HUES64 (cell line): ENCODE data around the gene BCAM.
A peak's percentile ranks its signal among the peaks of the same experiment; 100 is the strongest.

Experiments
- H3K27ac ChIP-seq: 2 replicates; pipeline ENCODE4 v1.7.0; 2013; ENCODE audit warnings: low read depth, low read length, inconsistent platforms
- H3K27me3 ChIP-seq: 2 replicates; pipeline ENCODE4 v1.6.1; 2013; ENCODE audit warnings: mild to moderate bottlenecking, low read length; ENCODE audit not compliant: insufficient read depth
- H3K36me3 ChIP-seq: 2 replicates; pipeline ENCODE4 v1.6.1; 2013; ENCODE audit warnings: mild to moderate bottlenecking, low read length; ENCODE audit not compliant: insufficient read depth
- H3K4me1 ChIP-seq: 2 replicates; pipeline ENCODE4 v1.6.1; 2013; ENCODE audit warnings: mild to moderate bottlenecking, low read length, moderate library complexity; ENCODE audit not compliant: insufficient read depth
- H3K4me3 ChIP-seq: 2 replicates; pipeline ENCODE4 v1.5.1; 2013; ENCODE audit warnings: mild to moderate bottlenecking, low read length, moderate library complexity
- H3K9ac ChIP-seq: 2 replicates; pipeline ENCODE4 v1.6.1; 2013; ENCODE audit warnings: mild to moderate bottlenecking, low read depth, low read length
- H3K9me3 ChIP-seq: 2 replicates; pipeline ENCODE4 v1.6.1; 2013; ENCODE audit warnings: low read depth, low read length; ENCODE audit not compliant: insufficient read depth
- WGBS: fragments of 150-250, 120-280 bp; methylation state at CpG from one replicate; pipeline ENCODE4 v1.1.7; 2013; ENCODE audit warnings: missing lambda C conversion rate; 5-methylcytosine and 5-hydroxymethylcytosine counted together

Gene BCAM

GRCh38 chr19:44810234-44811121 lies 1.6 kb downstream of the BCAM start:
- Histone ChIP-seq H3K9ac (no peak overlapping the region), H3K27ac (no peak overlapping the region)
- 67% methylated on average over 10 of the region's 13 CpGs for WGBS

DNA sequence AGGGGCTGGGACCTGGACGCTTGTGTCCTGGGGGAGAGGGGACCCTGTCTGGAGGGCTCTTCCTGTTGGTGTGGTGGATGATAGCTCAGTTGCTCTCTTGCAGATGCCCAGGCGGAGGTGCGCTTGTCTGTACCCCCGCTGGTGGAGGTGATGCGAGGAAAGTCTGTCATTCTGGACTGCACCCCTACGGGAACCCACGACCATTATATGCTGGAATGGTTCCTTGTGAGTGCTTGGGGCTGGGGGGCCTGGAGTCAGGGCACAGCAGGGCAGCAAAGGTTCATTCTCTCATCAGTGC lies 2.2 kb downstream of the BCAM start:
- H3K4me3 ChIP-seq: no peak overlapping the region
- peaks cover 18% of the 10 kb centered on the region for H3K4me1 ChIP-seq
- peaks cover 24% of the 10 kb centered on the region for H3K36me3 ChIP-seq
- H3K9me3 ChIP-seq: no peaks in the 10 kb centered on the region
- peaks cover 5% of the 10 kb centered on the region; the same call in 1 of the 2 replicates for H3K27me3 ChIP-seq
- no peak overlapping the region for H3K27ac ChIP-seq
- WGBS: 92% methylated on average over 7 of the region's 7 CpGs
- no peak overlapping the region for H3K9ac ChIP-seq

More at GRCh38 chr19:44810234-44811121, 1.6 kb downstream of the BCAM start:
- Histone ChIP-seq H3K27me3 (peaks cover 5% of the 10 kb centered on the region; the same call in 1 of the 2 replicates), H3K4me3 (peak overlapping the region; percentile 30; the same call in 1 of the 2 replicates), H3K9me3 (no peaks in the 10 kb centered on the region), H3K36me3 (peaks cover 23% of the 10 kb centered on the region), H3K4me1 (peaks cover 18% of the 10 kb centered on the region)

DNA sequence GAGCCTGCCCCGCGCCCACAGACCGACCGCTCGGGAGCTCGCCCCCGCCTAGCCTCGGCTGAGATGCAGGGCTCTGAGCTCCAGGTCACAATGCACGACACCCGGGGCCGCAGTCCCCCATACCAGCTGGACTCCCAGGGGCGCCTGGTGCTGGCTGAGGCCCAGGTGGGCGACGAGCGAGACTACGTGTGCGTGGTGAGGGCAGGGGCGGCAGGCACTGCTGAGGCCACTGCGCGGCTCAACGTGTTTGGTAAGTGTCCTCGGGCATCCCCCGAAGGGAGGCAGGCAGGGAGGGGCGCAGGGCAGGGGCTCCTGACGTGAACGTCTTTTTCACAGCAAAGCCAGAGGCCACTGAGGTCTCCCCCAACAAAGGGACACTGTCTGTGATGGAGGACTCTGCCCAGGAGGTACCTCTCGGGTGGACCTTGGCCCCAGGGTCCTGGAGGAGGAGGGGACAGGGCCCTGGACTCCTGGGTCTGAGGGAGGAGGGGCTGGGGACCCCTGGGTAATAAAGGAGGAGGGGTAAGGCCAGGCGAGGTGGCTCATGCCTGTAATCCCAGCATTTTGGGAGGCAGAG lies 3.3 kb downstream of the BCAM start:
- Histone ChIP-seq H3K4me3 (no peak overlapping the region), H3K4me1 (peaks cover 18% of the 10 kb centered on the region), H3K9ac (no peak overlapping the region), H3K27ac (no peak overlapping the region), H3K27me3 (peaks cover 5% of the 10 kb centered on the region; the same call in 1 of the 2 replicates), H3K9me3 (no peaks in the 10 kb centered on the region), H3K36me3 (peaks cover 24% of the 10 kb centered on the region)
- WGBS: 92% methylated on average over 28 of the region's 28 CpGs

DNA sequence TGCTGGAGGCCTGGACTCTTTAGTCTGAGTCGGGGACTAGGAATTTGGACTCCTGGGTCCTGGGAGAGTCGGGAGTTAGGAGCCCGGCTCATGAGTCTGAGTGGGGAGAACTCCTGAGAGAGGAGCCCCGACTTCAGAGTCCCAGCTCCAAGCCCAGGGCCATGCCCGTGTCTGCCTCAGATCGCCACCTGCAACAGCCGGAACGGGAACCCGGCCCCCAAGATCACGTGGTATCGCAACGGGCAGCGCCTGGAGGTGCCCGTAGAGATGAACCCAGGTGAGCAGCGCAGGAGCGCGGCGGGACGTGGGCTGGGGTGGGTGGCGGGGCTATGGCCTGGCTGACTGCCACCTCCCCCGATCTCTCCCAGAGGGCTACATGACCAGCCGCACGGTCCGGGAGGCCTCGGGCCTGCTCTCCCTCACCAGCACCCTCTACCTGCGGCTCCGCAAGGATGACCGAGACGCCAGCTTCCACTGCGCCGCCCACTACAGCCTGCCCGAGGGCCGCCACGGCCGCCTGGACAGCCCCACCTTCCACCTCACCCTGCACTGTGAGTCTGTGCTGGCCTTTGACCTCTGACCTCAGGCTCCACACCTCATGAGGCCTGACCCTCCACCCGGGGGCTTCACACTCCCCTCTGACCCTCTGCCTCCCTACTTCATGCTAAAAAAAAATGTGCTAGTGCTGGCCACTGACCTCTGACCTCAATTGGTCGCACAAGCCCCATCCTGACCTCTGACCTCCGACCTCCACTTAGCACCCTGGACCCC lies 4.4 kb downstream of the BCAM start:
- Histone ChIP-seq H3K36me3 (peaks cover 24% of the 10 kb centered on the region), H3K9ac (no peak overlapping the region), H3K4me1 (peaks cover 13% of the 10 kb centered on the region), H3K27me3 (0 out of 2 replicates have a peak, but pooled peaks cover 5% of the 10 kb centered on the region), H3K27ac (no peak overlapping the region), H3K9me3 (no peaks in the 10 kb centered on the region), H3K4me3 (no peak overlapping the region)
- 88% methylated on average over 38 of the region's 38 CpGs for WGBS

DNA sequence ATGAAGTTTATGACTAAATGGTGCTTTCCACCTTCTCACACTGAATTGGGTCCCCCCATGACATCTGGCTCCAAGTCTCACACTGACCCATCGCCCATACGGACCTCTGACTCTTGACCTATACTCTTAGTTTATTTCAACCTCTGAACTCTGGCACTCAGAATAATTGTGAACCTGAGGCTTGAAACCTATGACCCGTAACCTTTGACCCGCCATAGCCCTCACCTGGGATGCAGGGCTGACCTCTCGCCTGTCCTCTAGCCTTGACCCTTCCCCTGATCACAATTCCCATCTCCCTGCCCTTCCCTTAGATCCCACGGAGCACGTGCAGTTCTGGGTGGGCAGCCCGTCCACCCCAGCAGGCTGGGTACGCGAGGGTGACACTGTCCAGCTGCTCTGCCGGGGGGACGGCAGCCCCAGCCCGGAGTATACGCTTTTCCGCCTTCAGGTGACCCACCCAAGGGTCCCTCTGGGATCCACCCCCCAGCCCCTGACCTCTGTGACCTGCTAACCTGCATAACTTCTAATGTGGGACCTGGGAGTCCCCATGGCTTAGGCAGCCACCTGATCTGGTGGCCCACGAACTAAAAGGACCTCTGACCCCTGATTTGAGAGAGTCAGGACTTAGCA lies 5.1 kb downstream of the BCAM start:
- Histone ChIP-seq H3K4me3 (no peak overlapping the region), H3K36me3 (peaks cover 26% of the 10 kb centered on the region), H3K9me3 (no peaks in the 10 kb centered on the region), H3K9ac (no peak overlapping the region), H3K27me3 (0 out of 2 replicates have a peak, but pooled peaks cover 5% of the 10 kb centered on the region), H3K4me1 (peaks cover 13% of the 10 kb centered on the region), H3K27ac (no peak overlapping the region)
- 95% methylated on average over 16 of the region's 16 CpGs for WGBS

DNA sequence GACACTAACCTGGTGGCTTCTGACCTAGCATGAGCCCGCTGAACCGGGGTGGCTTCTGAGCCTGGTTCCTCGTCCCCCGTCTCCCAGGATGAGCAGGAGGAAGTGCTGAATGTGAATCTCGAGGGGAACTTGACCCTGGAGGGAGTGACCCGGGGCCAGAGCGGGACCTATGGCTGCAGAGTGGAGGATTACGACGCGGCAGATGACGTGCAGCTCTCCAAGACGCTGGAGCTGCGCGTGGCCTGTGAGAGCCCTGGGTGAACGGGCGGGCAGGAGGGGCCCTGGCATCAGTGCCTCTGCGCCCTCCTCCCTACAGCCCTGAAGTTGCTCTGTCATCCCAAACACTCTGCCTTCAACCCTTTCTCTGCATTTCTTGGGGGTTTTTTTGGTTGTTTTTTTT lies 5.6 kb downstream of the BCAM start:
- Histone ChIP-seq H3K27ac (no peak overlapping the region), H3K36me3 (peaks cover 30% of the 10 kb centered on the region), H3K9me3 (no peaks in the 10 kb centered on the region), H3K4me1 (peaks cover 9% of the 10 kb centered on the region), H3K27me3 (no peaks in the 10 kb centered on the region; the same call in 1 of the 2 replicates), H3K4me3 (no peak overlapping the region), H3K9ac (no peak overlapping the region)
- WGBS: 94% methylated on average over 17 of the region's 17 CpGs

DNA sequence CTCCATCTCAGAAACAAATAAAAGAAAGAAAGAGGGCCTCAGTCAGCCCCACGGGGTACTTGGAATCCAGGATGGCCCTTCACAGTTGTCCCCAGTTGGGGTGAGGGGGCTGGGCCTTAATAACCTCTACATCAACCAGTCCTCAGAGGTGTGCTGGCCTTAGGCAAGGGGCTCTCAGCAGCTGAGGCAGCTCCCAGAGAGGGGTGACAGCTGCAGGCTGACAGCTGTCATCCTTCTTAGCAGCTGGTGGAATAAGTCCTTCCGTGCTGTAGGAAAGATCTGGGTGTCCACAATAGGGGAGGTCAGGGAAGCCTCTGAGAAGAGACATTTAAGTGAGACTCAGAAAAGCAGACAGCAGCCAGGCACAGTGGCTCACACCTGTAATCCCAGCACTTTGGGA lies 7.4 kb downstream of the BCAM start:
- H3K9me3 ChIP-seq: no peaks in the 10 kb centered on the region
- H3K27me3 ChIP-seq: no peaks in the 10 kb centered on the region; the same call in 1 of the 2 replicates
- no peak overlapping the region for H3K9ac ChIP-seq
- no peaks in the 10 kb centered on the region for H3K4me1 ChIP-seq
- no peak overlapping the region for H3K27ac ChIP-seq
- peaks cover 31% of the 10 kb centered on the region for H3K36me3 ChIP-seq
- H3K4me3 ChIP-seq: no peak overlapping the region
- 87% methylated on average over 2 of the region's 2 CpGs for WGBS

DNA sequence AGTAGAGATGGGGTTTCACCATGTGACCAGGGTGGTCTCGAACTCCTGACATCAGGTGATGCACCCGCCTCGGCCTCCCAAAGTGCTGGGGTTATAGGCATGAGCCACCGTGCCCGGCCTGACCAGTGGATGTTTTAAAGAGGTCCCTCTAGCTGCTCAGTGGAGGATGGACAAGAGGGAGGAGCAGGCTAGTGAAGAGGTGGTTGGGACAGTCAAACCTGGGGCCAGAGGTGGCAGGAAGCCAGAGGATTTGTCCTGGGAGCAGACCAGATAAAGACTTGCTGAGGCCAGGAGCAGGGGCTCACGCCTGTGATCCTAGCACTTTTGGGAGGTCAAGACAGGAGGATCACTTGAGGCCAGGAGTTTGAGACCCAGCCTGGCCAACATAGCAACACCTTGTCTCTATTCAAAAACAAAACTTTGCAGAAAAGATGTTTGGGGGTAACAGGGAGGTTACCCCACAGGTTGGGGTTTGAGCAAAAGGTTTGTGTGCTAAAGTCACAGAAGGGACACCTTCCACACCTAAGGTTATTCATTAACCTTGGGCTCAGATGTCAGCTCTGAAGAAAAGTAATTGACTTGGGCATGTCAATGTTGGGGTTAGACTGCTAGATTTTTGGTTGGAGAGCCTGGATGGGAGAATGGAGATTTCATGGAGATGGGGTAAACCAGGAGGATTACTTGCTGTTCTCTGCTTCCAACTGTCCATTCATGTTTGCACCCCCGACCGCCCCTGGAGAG lies 9.0 kb downstream of the BCAM start:
- no peak overlapping the region for H3K27ac ChIP-seq
- H3K9me3 ChIP-seq: no peaks in the 10 kb centered on the region
- H3K36me3 ChIP-seq: peaks cover 31% of the 10 kb centered on the region
- H3K9ac ChIP-seq: no peak overlapping the region
- no peak overlapping the region for H3K4me3 ChIP-seq
- WGBS: 87% methylated on average over 8 of the region's 8 CpGs
- no peaks in the 10 kb centered on the region; the same call in 1 of the 2 replicates for H3K27me3 ChIP-seq
- no peaks in the 10 kb centered on the region for H3K4me1 ChIP-seq

DNA sequence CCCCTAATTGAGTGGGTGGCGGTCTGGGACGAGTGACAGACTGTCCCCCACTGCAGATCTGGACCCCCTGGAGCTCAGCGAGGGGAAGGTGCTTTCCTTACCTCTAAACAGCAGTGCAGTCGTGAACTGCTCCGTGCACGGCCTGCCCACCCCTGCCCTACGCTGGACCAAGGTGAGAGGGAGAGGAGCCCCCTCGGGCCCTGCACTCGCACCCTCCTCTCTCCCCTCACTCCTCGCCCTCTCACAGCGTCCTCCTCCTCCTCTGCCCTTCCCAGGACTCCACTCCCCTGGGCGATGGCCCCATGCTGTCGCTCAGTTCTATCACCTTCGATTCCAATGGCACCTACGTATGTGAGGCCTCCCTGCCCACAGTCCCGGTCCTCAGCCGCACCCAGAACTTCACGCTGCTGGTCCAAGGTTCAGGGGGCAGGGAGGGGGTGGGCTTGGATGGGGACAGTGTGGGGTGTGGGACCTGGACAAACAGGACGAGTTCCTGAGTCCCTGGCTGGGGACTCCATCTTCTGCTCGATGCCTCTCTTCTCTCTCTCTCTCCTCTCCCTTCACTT lies 9.6 kb downstream of the BCAM start:
- H3K4me1 ChIP-seq: no peaks in the 10 kb centered on the region
- H3K4me3 ChIP-seq: no peak overlapping the region
- H3K9me3 ChIP-seq: no peaks in the 10 kb centered on the region
- H3K27ac ChIP-seq: no peak overlapping the region
- peaks cover 28% of the 10 kb centered on the region for H3K36me3 ChIP-seq
- H3K27me3 ChIP-seq: no peaks in the 10 kb centered on the region; the same call in 1 of the 2 replicates
- WGBS: 90% methylated on average over 20 of the region's 20 CpGs
- H3K9ac ChIP-seq: no peak overlapping the region

DNA sequence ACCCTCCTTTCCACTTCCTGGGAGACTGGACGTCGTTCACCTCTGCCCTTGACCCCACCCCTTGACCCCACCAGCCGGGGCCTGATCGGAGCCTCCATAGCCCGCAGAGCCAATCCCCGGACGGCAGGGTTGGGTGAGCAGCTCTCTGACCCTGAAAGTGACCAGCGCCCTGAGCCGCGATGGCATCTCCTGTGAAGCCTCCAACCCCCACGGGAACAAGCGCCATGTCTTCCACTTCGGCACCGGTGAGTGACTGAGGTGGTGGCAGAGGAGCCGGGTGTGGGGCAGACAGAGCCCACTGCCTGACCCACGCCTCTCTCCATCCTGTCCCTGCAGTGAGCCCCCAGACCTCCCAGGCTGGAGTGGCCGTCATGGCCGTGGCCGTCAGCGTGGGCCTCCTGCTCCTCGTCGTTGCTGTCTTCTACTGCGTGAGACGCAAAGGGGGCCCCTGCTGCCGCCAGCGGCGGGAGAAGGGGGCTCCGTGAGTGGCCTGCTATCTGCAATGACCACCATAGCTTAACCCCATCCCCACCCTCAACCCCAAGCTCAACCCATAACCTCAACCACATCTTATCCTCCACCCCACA lies 10.4 kb downstream of the BCAM start:
- Histone ChIP-seq H3K36me3 (peaks cover 22% of the 10 kb centered on the region), H3K9ac (no peak overlapping the region), H3K4me1 (no peaks in the 10 kb centered on the region), H3K4me3 (no peak overlapping the region), H3K9me3 (no peaks in the 10 kb centered on the region), H3K27me3 (no peaks in the 10 kb centered on the region; the same call in 1 of the 2 replicates), H3K27ac (no peak overlapping the region)
- WGBS: 96% methylated on average over 28 of the region's 28 CpGs
